ENCODE data around the gene GJA4.

- TF ChIP-seq, protein P1, sequence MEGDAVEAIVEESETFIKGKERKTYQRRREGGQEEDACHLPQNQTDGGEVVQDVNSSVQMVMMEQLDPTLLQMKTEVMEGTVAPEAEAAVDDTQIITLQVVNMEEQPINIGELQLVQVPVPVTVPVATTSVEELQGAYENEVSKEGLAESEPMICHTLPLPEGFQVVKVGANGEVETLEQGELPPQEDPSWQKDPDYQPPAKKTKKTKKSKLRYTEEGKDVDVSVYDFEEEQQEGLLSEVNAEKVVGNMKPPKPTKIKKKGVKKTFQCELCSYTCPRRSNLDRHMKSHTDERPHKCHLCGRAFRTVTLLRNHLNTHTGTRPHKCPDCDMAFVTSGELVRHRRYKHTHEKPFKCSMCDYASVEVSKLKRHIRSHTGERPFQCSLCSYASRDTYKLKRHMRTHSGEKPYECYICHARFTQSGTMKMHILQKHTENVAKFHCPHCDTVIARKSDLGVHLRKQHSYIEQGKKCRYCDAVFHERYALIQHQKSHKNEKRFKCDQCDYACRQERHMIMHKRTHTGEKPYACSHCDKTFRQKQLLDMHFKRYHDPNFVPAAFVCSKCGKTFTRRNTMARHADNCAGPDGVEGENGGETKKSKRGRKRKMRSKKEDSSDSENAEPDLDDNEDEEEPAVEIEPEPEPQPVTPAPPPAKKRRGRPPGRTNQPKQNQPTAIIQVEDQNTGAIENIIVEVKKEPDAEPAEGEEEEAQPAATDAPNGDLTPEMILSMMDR (IDR thresholded peaks at IDR 0.05), result no peak
- TF ChIP-seq POLR2AphosphoS5 (IDR thresholded peaks at IDR 0.05), result no peak
Observed at GRCh38 chr1:34785875-34786470, 6.8 kb upstream of the GJA4 start.
